HepG2 (cell line): ENCODE data around the gene CISH. TPM values are rescaled to one million over a fixed set of nuclear protein-coding genes. Genes with fewer than 3 reads are reported as not detected.

Experiments
- ATAC-seq: fragments of 200-7000 bp; cut with Tn5 transposase; 3 replicates; pipeline ENCODE4 v1.9.1; 2020; ENCODE audit warnings: mild to moderate bottlenecking, moderate library complexity
- BruUV-seq: library from RNA; stranded (reverse); fragments of 400-500 nt; replicated peaks from 2 replicates; lab custom pipeline; 2021; lab: Mats Ljungman, UMichigan
- CTCF ChIA-PET: fragments of 300-600 bp; formaldehyde crosslinking; extraction: SDS; loops from one replicate; lab custom pipeline; 2021; ENCODE audit warnings: low total read pairs, inconsistent platforms, low intra/inter-chr PET ratio; lab: Yijun Ruan, JAX
- POLR2A ChIA-PET: fragments of 350-600 bp; sonication (Branson Sonifier 250); formaldehyde crosslinking; loops from one replicate; lab custom pipeline; 2020; ENCODE audit warnings: antibody characterized with exemption, inconsistent platforms; lab: Yijun Ruan, JAX
- DNase-seq: peaks from one replicate; pipeline ENCODE4 v3.0.0-alpha.2; 2015; ENCODE audit warnings: low spot score
- FAIRE-seq: peaks from 3 replicates; lab custom pipeline; 2011; peaks lifted over from hg19 to GRCh38; lab: Jason Lieb, UNC
- H2AFZ ChIP-seq: one replicate; pipeline ENCODE4 v1.6.1; 2011; ENCODE audit warnings: low read length, inconsistent platforms
- H3K27ac ChIP-seq: fragments of 300-600 bp; 3 replicates; pipeline ENCODE4 v1.8.0; 2011; ENCODE audit warnings: mixed run types, mild to moderate bottlenecking, mixed read lengths, low read length, inconsistent platforms; ENCODE audit not compliant: insufficient read depth; ENCODE audit errors: extremely low read length
- H3K27me3 ChIP-seq, 2 experiments: fragments of 200-600 bp in 1 of 2; 2 replicates in 1 of 2; 3 replicates in 1 of 2; pipeline versions ENCODE4 v1.6.0 to v1.8.0; 2011; ENCODE audit warnings: low read length in 2 of 2, mild to moderate bottlenecking in 2 of 2, moderate library complexity in 2 of 2, inconsistent platforms in 1 of 2; ENCODE audit not compliant: insufficient read depth in 2 of 2, control insufficient read depth in 1 of 2
- H3K36me3 ChIP-seq, 2 experiments: fragments of 200-600 bp in 1 of 2; replicated peaks in 1 of 2; 2 replicates in 1 of 2; 3 replicates in 1 of 2; pipeline versions ENCODE4 v1.5.1 to v1.8.0; 2011; ENCODE audit warnings: low read length in 2 of 2, inconsistent platforms in 1 of 2; ENCODE audit not compliant: insufficient read depth in 2 of 2, control insufficient read depth in 1 of 2
- H3K4me1 ChIP-seq: 2 replicates; pipeline ENCODE4 v1.5.1; 2012; ENCODE audit warnings: low read length, inconsistent platforms; ENCODE audit not compliant: insufficient read depth
- H3K4me2 ChIP-seq: 2 replicates; pipeline ENCODE4 v1.6.0; 2011; ENCODE audit warnings: low read depth, low read length, inconsistent platforms
- H3K4me3 ChIP-seq, 3 experiments: fragments of 200-600 bp in 1 of 3; sonication (generic), shearing (Covaris generic) in 1 of 3; replicated peaks in 1 of 3; 2 replicates each; pipeline ENCODE4 v1.5.1; 2011 to 2016; ENCODE audit warnings: low read length in 3 of 3, inconsistent platforms in 2 of 3, low read depth in 2 of 3, mild to moderate bottlenecking in 2 of 3, control low read depth in 1 of 3, mixed read lengths in 1 of 3; ENCODE audit not compliant: insufficient read depth in 1 of 3
- H3K79me2 ChIP-seq: one replicate; pipeline ENCODE4 v1.6.1; 2011; ENCODE audit warnings: low read length, inconsistent platforms; ENCODE audit not compliant: insufficient read depth
- H3K9ac ChIP-seq: 2 replicates; pipeline ENCODE4 v1.6.0; 2011; ENCODE audit warnings: mild to moderate bottlenecking, low read depth, low read length, inconsistent platforms; ENCODE audit not compliant: insufficient read depth
- H3K9me3 ChIP-seq: 2 replicates; pipeline ENCODE4 v1.5.1; 2012; ENCODE audit warnings: mild to moderate bottlenecking, low read length
- H4K20me1 ChIP-seq: 2 replicates; pipeline ENCODE4 v1.6.0; 2011; ENCODE audit warnings: inconsistent platforms, mild to moderate bottlenecking, low read length, moderate library complexity; ENCODE audit not compliant: insufficient read depth
- CTCF ChIP-seq: sonication (generic); formaldehyde crosslinking; IDR thresholded peaks from 2 replicates; pipeline ENCODE4 v1.5.0; 2020; ENCODE audit warnings: mild to moderate bottlenecking, missing genetic modification reagents, moderate library complexity
- NCOA1 ChIP-seq: sonication (generic); formaldehyde crosslinking; IDR thresholded peaks from 2 replicates; pipeline ENCODE4 v1.9.0; 2021; ENCODE audit warnings: missing genetic modification reagents
- NPAS2 ChIP-seq: sonication (generic); formaldehyde crosslinking; IDR thresholded peaks from 2 replicates; pipeline ENCODE4 v1.8.0; 2022; ENCODE audit warnings: mild to moderate bottlenecking, missing genetic modification reagents, borderline replicate concordance
- STAG1 ChIP-seq: sonication (generic); formaldehyde crosslinking; IDR thresholded peaks from 2 replicates; pipeline ENCODE4 v1.4.0; 2020; ENCODE audit warnings: missing genetic modification reagents
- ZNF143 ChIP-seq: sonication (generic); formaldehyde crosslinking; IDR thresholded peaks from 2 replicates; pipeline ENCODE4 v1.4.0; 2020; ENCODE audit warnings: missing genetic modification reagents
- ZNF263 ChIP-seq: sonication (generic); formaldehyde crosslinking; IDR thresholded peaks from 2 replicates; pipeline ENCODE4 v1.4.0; 2020; ENCODE audit warnings: missing genetic modification reagents
- ZNF687 ChIP-seq: sonication (generic); formaldehyde crosslinking; IDR thresholded peaks from 2 replicates; pipeline ENCODE4 v1.5.1; 2020; ENCODE audit warnings: mild to moderate bottlenecking, missing genetic modification reagents, moderate library complexity
- ZNF709 ChIP-seq: sonication (generic); formaldehyde crosslinking; IDR thresholded peaks from 2 replicates; pipeline ENCODE4 v1.5.0; 2020; ENCODE audit warnings: mild to moderate bottlenecking, missing genetic modification reagents
- WGBS: methylation state at CpG from one replicate; pipeline ENCODE4 v1.1.6; 2017; ENCODE audit warnings: low lambda C conversion rate; 5-methylcytosine and 5-hydroxymethylcytosine counted together
- in situ Hi-C: cut with HindIII; loops from 2 replicates; pipeline ENCODE4 v1.10.0; 2017; ENCODE audit warnings: low pct_unique_long_range_greater_than_20kb; ENCODE audit not compliant: extremely low pct_ligation_motif_present
- intact Hi-C: fragments of 100-400 bp; cut with micrococcal nuclease; formaldehyde crosslinking; loops from one replicate; pipeline ENCODE4 v1.10.0; 2022; ENCODE audit not compliant: unreplicated experiment
- polyA plus RNA-seq, 8 experiments: library from polyadenylated mRNA; depleted of rRNA in 3 of 8; stranded (reverse) in 7 of 8; unstranded in 1 of 8; fragments of >200 nt; fragmentation: Illumina TruSeq in 4 of 8; extraction: Trizol in 4 of 8; gene quantifications; 2 replicates each; pipeline versions ENCODE4 v1.2.1 to v1.2.3, GENCODE V29; 2011 to 2016; ENCODE audit warnings: low read depth in 4 of 8, missing spikeins in 1 of 8, mixed read lengths in 1 of 8; ENCODE audit not compliant: insufficient read depth in 1 of 8
- total RNA-seq, 5 experiments: library from RNA; depleted of rRNA; stranded (reverse); fragments of >200 nt; fragmentation: Illumina TruSeq; extraction: Trizol; gene quantifications; 2 replicates each; pipeline ENCODE4 v1.2.3, GENCODE V29; 2016; ENCODE audit warnings: low read depth in 1 of 5
- TF ChIP-seq, protein P1 (sequence below): sonication (generic); formaldehyde crosslinking; IDR thresholded peaks from 2 replicates; pipeline ENCODE4 v1.8.1; 2022; ENCODE audit warnings: mild to moderate bottlenecking, missing genetic modification reagents

The CISH gene
- total and polyA plus RNA-seq, 2 of the 13 experiments (the other 11 are each of a cell fraction or from before 2014, with no cell fraction given): 0.91 to 1.5 TPM

DNA sequence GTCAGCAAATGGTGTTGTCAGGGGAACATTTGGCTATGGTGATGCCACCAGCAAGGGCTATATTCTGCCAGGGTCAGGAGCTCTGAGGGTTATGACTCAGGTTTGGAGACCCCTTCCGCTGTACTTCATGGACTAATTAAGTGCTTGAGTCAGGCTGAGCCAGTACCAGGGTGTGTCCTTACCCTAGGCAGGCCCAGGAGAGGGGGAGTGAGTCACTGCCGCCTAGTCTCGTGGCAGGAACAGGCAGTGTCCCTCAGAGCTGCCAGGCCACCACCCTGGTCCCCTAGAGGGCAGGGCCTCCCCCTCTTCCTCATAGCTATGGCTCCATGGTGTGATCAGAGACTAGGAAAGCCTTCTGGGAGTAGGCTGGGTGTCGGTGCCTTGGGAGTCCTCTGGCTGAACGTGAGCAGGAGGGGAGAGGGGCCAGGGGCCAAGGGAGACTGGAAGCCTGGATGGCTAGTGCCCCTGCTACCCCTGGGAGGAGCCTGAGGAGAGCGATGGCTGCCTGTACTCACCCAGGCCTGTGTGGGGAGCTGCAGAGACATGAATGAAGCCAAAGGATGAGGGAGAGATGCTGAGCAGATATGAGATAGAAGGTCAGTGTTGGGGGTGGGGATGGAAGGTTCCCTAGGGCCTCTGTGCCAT is 16.0 kb upstream of the CISH start:
- Histone ChIP-seq H2AFZ (no peak overlapping the region), H3K79me2 (no peaks in the 10 kb centered on the region), H3K9ac (no peak overlapping the region), H3K4me1 (peaks cover 16% of the 10 kb centered on the region), H3K27ac (no peak overlapping the region), H3K9me3 (no peaks in the 10 kb centered on the region), H3K4me3 (no peak overlapping the region), H3K36me3 (peaks cover 3 to 15% of the 10 kb centered on the region in 2 experiments; a peak in 2 of 5 replicates), H3K4me2 (no peak overlapping the region), H4K20me1 (no peaks in the 10 kb centered on the region), H3K27me3 (no peaks in the 10 kb centered on the region)
- no TSS peak for BruUV-seq
- WGBS: 70% methylated on average over 4 of the region's 6 CpGs
- intact Hi-C loops (no loop called here), in situ Hi-C loops (no loop called here)
- no peak for FAIRE-seq
- ChIA-PET POLR2A (no interaction called here), CTCF (no interaction called here)
- no peak for DNase-seq
- peak; percentile 64 for ATAC-seq
- TF ChIP-seq ZNF709 (CRISPR knock-in tag): no peak
- TF ChIP-seq STAG1: peak; percentile 12; the same call in 1 of the 2 replicates
- TF ChIP-seq ZNF687 (CRISPR knock-in tag): 0 out of 2 replicates have a peak, but pooled peaks have one; percentile 13
- peak; percentile 49 for TF ChIP-seq CTCF (CRISPR knock-in tag)
- TF ChIP-seq, protein P1, sequence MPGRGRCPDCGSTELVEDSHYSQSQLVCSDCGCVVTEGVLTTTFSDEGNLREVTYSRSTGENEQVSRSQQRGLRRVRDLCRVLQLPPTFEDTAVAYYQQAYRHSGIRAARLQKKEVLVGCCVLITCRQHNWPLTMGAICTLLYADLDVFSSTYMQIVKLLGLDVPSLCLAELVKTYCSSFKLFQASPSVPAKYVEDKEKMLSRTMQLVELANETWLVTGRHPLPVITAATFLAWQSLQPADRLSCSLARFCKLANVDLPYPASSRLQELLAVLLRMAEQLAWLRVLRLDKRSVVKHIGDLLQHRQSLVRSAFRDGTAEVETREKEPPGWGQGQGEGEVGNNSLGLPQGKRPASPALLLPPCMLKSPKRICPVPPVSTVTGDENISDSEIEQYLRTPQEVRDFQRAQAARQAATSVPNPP (CRISPR knock-in tag): no peak
- TF ChIP-seq NPAS2: no peak
- peak; percentile 88 for TF ChIP-seq ZNF263 (CRISPR knock-in tag)
- no peak for TF ChIP-seq ZNF143 (CRISPR knock-in tag)
- TF ChIP-seq NCOA1 (CRISPR knock-in tag): no peak
